ENCODE data around the gene NPTN.

GRCh38 chr15:73570355-73571032, 62.7 kb downstream of the NPTN start:
- TF ChIP-seq RBFOX2 (IDR thresholded peaks at IDR 0.05; ENCODE audit: low read depth, low read length) (no peak), BHLHE40 (IDR thresholded peaks at IDR 0.05; ENCODE audit: low read length) (no peak), POLR2A (conservative IDR thresholded peaks at IDR 0.05) (no peak), TRIM24 (IDR thresholded peaks at IDR 0.05) (no peak), PHF21A (IDR thresholded peaks at IDR 0.05; ENCODE audit: borderline replicate concordance, low read depth) (no peak), CTCF (IDR thresholded peaks at IDR 0.05 in 2 of 3, conservative IDR thresholded peaks at IDR 0.05 in 1 of 3; ENCODE audit: insufficient read depth in 2 of 3, low read depth in 1 of 3, low read length in 3 of 3) (no peak)
